HL-60 (cell line): ENCODE results near the gene ATP6V1G1.

Experiments
- DNase-seq, 2 experiments: peaks; one replicate each; pipeline ENCODE4 v3.0.0-alpha.2; 2010 to 2020; ENCODE audit warnings: low read depth in 1 of 2, low spot score in 1 of 2
- H3K27ac ChIP-seq: fragments of 250-450 bp; sonication (Bioruptor Pico); replicated peaks from 2 replicates; pipeline ENCODE4 v1.5.1; 2020; ENCODE audit warnings: mild to moderate bottlenecking, moderate library complexity
- H3K27me3 ChIP-seq: fragments of 250-450 bp; sonication (Bioruptor Pico); 2 replicates; pipeline ENCODE4 v1.5.1; 2021; ENCODE audit warnings: mild to moderate bottlenecking, moderate library complexity; ENCODE audit not compliant: insufficient read depth, poor library complexity, severe bottlenecking
- H3K4me3 ChIP-seq: replicated peaks from 2 replicates; pipeline ENCODE4 v1.5.1; 2011; ENCODE audit warnings: mild to moderate bottlenecking, control low read depth, low read length; ENCODE audit not compliant: insufficient read depth
- CTCF ChIP-seq: IDR thresholded peaks from one replicate; pipeline ENCODE4 v1.5.1; 2011; ENCODE audit warnings: low read length, control low read depth, inconsistent platforms; ENCODE audit not compliant: insufficient read depth
- GABPA ChIP-seq: IDR thresholded peaks from 2 replicates; pipeline ENCODE4 v1.6.1; 2012; ENCODE audit warnings: low read depth
- POLR2AphosphoS5 ChIP-seq: IDR thresholded peaks from 2 replicates; pipeline ENCODE4 v1.6.1; 2012; ENCODE audit warnings: low read depth
- REST ChIP-seq: IDR thresholded peaks from 2 replicates; pipeline ENCODE4 v1.6.1; 2012; ENCODE audit warnings: low read depth; ENCODE audit not compliant: insufficient replicate concordance
- SPI1 ChIP-seq: IDR thresholded peaks from 2 replicates; pipeline ENCODE4 v1.6.1; 2012; ENCODE audit warnings: low read depth, mild to moderate bottlenecking, borderline replicate concordance

ATP6V1G1 gene

GRCh38 chr9:114561771-114562170 is 25.8 kb upstream of the ATP6V1G1 start:
- no peak for DNase-seq
- Histone ChIP-seq H3K27me3 (peaks cover 3% of the 10 kb centered on the region), H3K4me3 (no peak overlapping the region), H3K27ac (no peak overlapping the region)
- TF ChIP-seq POLR2AphosphoS5, result no peak
- no peak for TF ChIP-seq SPI1
- no peak for TF ChIP-seq GABPA
- TF ChIP-seq REST, result no peak
- TF ChIP-seq CTCF, result no peak

DNA sequence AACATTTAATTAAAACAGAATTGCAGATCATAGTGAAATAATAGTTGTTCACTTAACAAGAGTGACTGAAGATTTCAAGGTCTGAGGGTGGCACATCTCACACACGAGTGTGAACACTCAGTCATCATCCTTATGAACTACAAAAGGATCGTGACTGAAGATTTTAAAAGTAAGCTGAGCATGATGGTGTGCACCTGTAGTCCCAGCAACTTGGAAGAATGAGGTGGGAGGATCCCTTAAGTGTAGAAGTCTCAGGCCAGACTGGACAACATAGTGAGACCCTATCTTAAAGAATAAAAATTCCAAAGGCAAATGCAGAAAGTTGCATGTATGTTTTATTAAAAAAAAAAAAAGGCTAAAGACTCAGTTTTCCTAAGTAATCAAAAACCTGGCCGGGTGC is 22.4 kb upstream of the ATP6V1G1 start:
- H3K27me3 ChIP-seq, result peaks cover 3% of the 10 kb centered on the region
- TF ChIP-seq GABPA (no peak), SPI1 (no peak), CTCF (no peak), REST (no peak), POLR2AphosphoS5 (no peak)
- H3K4me3 ChIP-seq, result no peak overlapping the region
- no peak overlapping the region for H3K27ac ChIP-seq
- no peak for DNase-seq

- Histone ChIP-seq H3K27me3 (no peaks in the 10 kb centered on the region), H3K4me3 (no peak overlapping the region), H3K27ac (no peak overlapping the region)
- TF ChIP-seq POLR2AphosphoS5 (no peak), CTCF (no peak), SPI1 (no peak), REST (no peak), GABPA (no peak)
- DNase-seq, result no peak
These were observed 16.8 kb upstream of the ATP6V1G1 start for GRCh38 chr9:114570742-114571141.
